GM12878 (cell line): ENCODE results near the gene VIP. TPM values are rescaled to one million over a fixed set of nuclear protein-coding genes. Genes with fewer than 3 reads are reported as not detected.

ENCODE experiments used
- ATAC-seq: fragments of 200-7000 bp; cut with Tn5 transposase; 3 replicates; pipeline ENCODE4 v1.9.1; 2020; ENCODE audit warnings: mild to moderate bottlenecking, moderate library complexity
- BruUV-seq: library from RNA; stranded (reverse); fragments of 400-500 nt; replicated peaks from 2 replicates; lab custom pipeline; 2021; lab: Mats Ljungman, UMichigan
- CTCF ChIA-PET: fragments of 300-600 bp; sonication (Branson Sonifier 250); formaldehyde crosslinking; extraction: SDS; loops from one replicate; lab custom pipeline; 2021; ENCODE audit warnings: inconsistent platforms; lab: Yijun Ruan, JAX
- POLR2A ChIA-PET: fragments of 350-600 bp; formaldehyde crosslinking; extraction: SDS; loops from one replicate; lab custom pipeline; 2021; ENCODE audit warnings: inconsistent platforms; lab: Charles Lee
- RAD21 ChIA-PET: fragments of 300-600 bp; sonication (Branson Sonifier 250); formaldehyde crosslinking; loops from one replicate; lab custom pipeline; 2023; ENCODE audit warnings: antibody characterized with exemption; ENCODE audit not compliant: unreplicated experiment; lab: Charles Lee
- SMC1A ChIA-PET: fragments of 300-600 bp; sonication (Branson Sonifier 250); formaldehyde crosslinking; loops from one replicate; lab custom pipeline; 2023; ENCODE audit not compliant: unreplicated experiment, uncharacterized antibody; lab: Charles Lee
- DNase-seq: peaks from one replicate; pipeline ENCODE4 v3.0.0-alpha.2; 2011; ENCODE audit warnings: low read depth, low spot score
- FAIRE-seq: peaks from 3 replicates; lab custom pipeline; 2011; peaks lifted over from hg19 to GRCh38; lab: Jason Lieb, UNC
- H2AFZ ChIP-seq: 2 replicates; pipeline ENCODE4 v1.6.0; 2011; ENCODE audit warnings: low read depth, low read length, control low read depth; ENCODE audit not compliant: control insufficient read depth
- H3K27ac ChIP-seq: 2 replicates; pipeline ENCODE4 v1.5.1; 2011; ENCODE audit warnings: control low read depth; ENCODE audit not compliant: control insufficient read depth, insufficient read depth
- H3K27me3 ChIP-seq, 2 experiments: replicated peaks in 1 of 2; 2 replicates each; pipeline versions ENCODE4 v1.6.0 to v1.6.1; 2011; ENCODE audit warnings: low read length in 1 of 2; ENCODE audit not compliant: control insufficient read depth in 2 of 2, insufficient read depth in 2 of 2
- H3K36me3 ChIP-seq, 2 experiments: 2 replicates each; pipeline ENCODE4 v1.5.1; 2011; ENCODE audit warnings: low read length in 1 of 2; ENCODE audit not compliant: control insufficient read depth in 2 of 2, insufficient read depth in 2 of 2
- H3K4me1 ChIP-seq: 2 replicates; pipeline ENCODE4 v1.6.1; 2011; ENCODE audit warnings: mild to moderate bottlenecking, low read length, moderate library complexity, mixed read lengths; ENCODE audit not compliant: control insufficient read depth, insufficient read depth
- H3K4me2 ChIP-seq: 2 replicates; pipeline ENCODE4 v1.6.0; 2011; ENCODE audit warnings: control low read depth; ENCODE audit not compliant: control insufficient read depth, insufficient read depth
- H3K4me3 ChIP-seq: fragments of 200-600 bp; sonication (generic); 2 replicates; pipeline ENCODE4 v1.5.1; 2016
- H3K79me2 ChIP-seq: 2 replicates; pipeline ENCODE4 v1.6.0; 2011; ENCODE audit warnings: low read length; ENCODE audit not compliant: control insufficient read depth, insufficient read depth
- H3K9ac ChIP-seq: 2 replicates; pipeline ENCODE4 v1.8.0; 2011; ENCODE audit warnings: low read length, control low read depth, mixed read lengths; ENCODE audit not compliant: control insufficient read depth, insufficient read depth
- H3K9me3 ChIP-seq: replicated peaks from 3 replicates; pipeline ENCODE4 v1.5.1; 2011; ENCODE audit warnings: mild to moderate bottlenecking, low read length; ENCODE audit not compliant: control insufficient read depth, insufficient read depth
- H4K20me1 ChIP-seq: 2 replicates; pipeline ENCODE4 v1.6.0; 2011; ENCODE audit not compliant: control insufficient read depth, insufficient read depth
- BCLAF1 ChIP-seq: fragments of 450-650 bp; IDR thresholded peaks from 2 replicates; pipeline ENCODE4 v1.6.1; 2017; ENCODE audit warnings: antibody characterized with exemption, mild to moderate bottlenecking, moderate library complexity
- ESRRA ChIP-seq: IDR thresholded peaks from 2 replicates; pipeline ENCODE4 v1.6.1; 2012; ENCODE audit warnings: mild to moderate bottlenecking, low read length, improper control_type of control experiment
- FOS ChIP-seq: IDR thresholded peaks from 3 replicates; pipeline ENCODE4 v1.6.1; 2011; ENCODE audit warnings: borderline replicate concordance; ENCODE audit not compliant: insufficient read length; ENCODE audit errors: extremely low read depth
- NFYA ChIP-seq: IDR thresholded peaks from 2 replicates; pipeline ENCODE4 v1.6.1; 2011; ENCODE audit warnings: low read depth, mild to moderate bottlenecking, low read length, improper control_type of control experiment, borderline replicate concordance
- ZNF217 ChIP-seq: fragments of 450-650 bp; IDR thresholded peaks from 2 replicates; pipeline ENCODE4 v1.6.1; 2017; ENCODE audit warnings: antibody characterized with exemption, mild to moderate bottlenecking
- WGBS: methylation state at CpG from one replicate; pipeline ENCODE4 v1.1.6; 2016; ENCODE audit warnings: low lambda C conversion rate; ENCODE audit not compliant: insufficient replicate concordance, insufficient coverage; ENCODE audit errors: missing lambda C conversion rate; 5-methylcytosine and 5-hydroxymethylcytosine counted together
- in situ Hi-C: fragments of 300-500 bp; cut with MboI; formaldehyde crosslinking; loops from 9 replicates; pipeline ENCODE4 v1.14.3; 2018; ENCODE audit warnings: mixed read lengths
- intact Hi-C: fragments of 100-400 bp; cut with micrococcal nuclease; formaldehyde crosslinking; loops from one replicate; pipeline ENCODE4 v1.14.2; 2022; ENCODE audit not compliant: unreplicated experiment
- polyA plus RNA-seq, 11 experiments: library from polyadenylated mRNA; depleted of rRNA in 4 of 11; unstranded in 6 of 11; stranded (reverse) in 5 of 11; fragments of >200 nt; fragmentation: Nextera tagmentation in 4 of 11; fragmentation: Illumina TruSeq in 1 of 11; extraction: Ambion mirVana in 4 of 11; extraction: Trizol in 1 of 11; gene quantifications; 1 replicate in 1 of 11; 2 replicates in 10 of 11; pipeline versions ENCODE4 v1.2.1 to v1.2.3, GENCODE V29; 2011 to 2016; ENCODE audit warnings: inconsistent platforms in 2 of 11, missing spikeins in 2 of 11, low read depth in 1 of 11
- total RNA-seq, 4 experiments: library from RNA; depleted of rRNA in 3 of 4; stranded (reverse); fragments of >200 nt in 3 of 4; fragmentation: Illumina TruSeq in 1 of 4; extraction: Trizol in 1 of 4; gene quantifications; 2 replicates each; pipeline versions ENCODE4 v1.2.1 to v1.2.3, GENCODE V29; 2013 to 2021

Gene VIP
- total and polyA plus RNA-seq, 10 of the 15 experiments (the other 5 are each of a cell fraction or from before 2014, with no cell fraction given): 0.23 TPM; not detected in 9

GRCh38 chr6:152736687-152737273 is 13.8 kb upstream of the VIP start:
- H3K4me2 ChIP-seq: no peak overlapping the region
- no TSS peak for BruUV-seq
- no peaks in the 10 kb centered on the region for H3K27me3 ChIP-seq
- TF ChIP-seq FOS: no peak
- TF ChIP-seq ESRRA: no peak
- no peak for TF ChIP-seq BCLAF1
- no peak for TF ChIP-seq NFYA
- TF ChIP-seq ZNF217: no peak
- no peaks in the 10 kb centered on the region for H3K36me3 ChIP-seq
- ATAC-seq (no peak), FAIRE-seq (no peak), DNase-seq (no peak)
- no peaks in the 10 kb centered on the region for H4K20me1 ChIP-seq
- no peaks in the 10 kb centered on the region for H3K9me3 ChIP-seq
- H3K9ac ChIP-seq: no peak overlapping the region
- ChIA-PET POLR2A (no interaction called here), CTCF (interaction anchor here (0.6 to 1.0 kb wide), 2 partner anchors 9 to 217 kb away, joined by 3 to 4 read pairs; no protein-coding TSS in a partner anchor), SMC1A (interaction anchor here (1.6 kb wide), 1 partner anchor 11 kb away, joined by 3 read pairs; no protein-coding TSS in a partner anchor), RAD21 (no interaction called here)
- no peak overlapping the region for H2AFZ ChIP-seq
- in situ Hi-C loops: no loop called here
- no peak overlapping the region for H3K4me3 ChIP-seq
- H3K79me2 ChIP-seq: no peaks in the 10 kb centered on the region
- WGBS: 0% methylated on average over 2 of the region's 2 CpGs
- H3K27ac ChIP-seq: no peak overlapping the region
- intact Hi-C loops: no loop called here
- H3K4me1 ChIP-seq: no peaks in the 10 kb centered on the region
